MM.1S (cell line): Measurements from ENCODE around the gene SPESP1.

Experiments used
- EZH2 ChIP-seq: fragments of 300-600 bp; sonication (generic); optimal IDR thresholded peaks from 2 replicates; pipeline ENCODE3; 2017; ENCODE audit warnings: low read depth, mild to moderate bottlenecking, antibody characterized with exemption, low read length, mixed read lengths
- EZH2phosphoT487 ChIP-seq: fragments of 300-600 bp; sonication (generic); IDR thresholded peaks from 2 replicates; pipeline ENCODE4 v1.6.1; 2018; ENCODE audit warnings: antibody characterized with exemption, low read length
- TF ChIP-seq, protein P1 (sequence below): fragments of 300-600 bp; sonication (generic); IDR thresholded peaks from 2 replicates; pipeline ENCODE4 v1.5.1; 2016; ENCODE audit warnings: antibody characterized with exemption, low read length, mixed read lengths

DNA sequence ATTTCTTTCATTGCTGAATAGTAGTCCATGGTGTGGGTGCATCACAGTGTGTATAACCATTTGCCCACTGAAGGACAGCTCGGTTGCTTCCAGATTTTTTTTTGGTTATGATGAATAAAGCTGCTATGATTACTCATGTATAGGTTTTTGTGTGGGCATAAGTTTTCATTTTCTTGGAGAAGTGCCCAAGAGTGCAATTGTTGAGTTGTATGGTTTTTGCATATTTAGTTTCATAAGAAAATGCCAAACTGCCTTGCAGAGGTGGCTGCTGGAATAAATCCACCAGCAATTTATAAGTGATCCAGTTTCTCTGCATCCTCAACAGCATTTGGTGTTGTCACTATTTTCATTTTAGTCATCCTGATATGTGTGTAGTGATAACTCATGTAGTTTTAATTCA is 8.4 kb upstream of the SPESP1 start:
- TF ChIP-seq, protein P1, sequence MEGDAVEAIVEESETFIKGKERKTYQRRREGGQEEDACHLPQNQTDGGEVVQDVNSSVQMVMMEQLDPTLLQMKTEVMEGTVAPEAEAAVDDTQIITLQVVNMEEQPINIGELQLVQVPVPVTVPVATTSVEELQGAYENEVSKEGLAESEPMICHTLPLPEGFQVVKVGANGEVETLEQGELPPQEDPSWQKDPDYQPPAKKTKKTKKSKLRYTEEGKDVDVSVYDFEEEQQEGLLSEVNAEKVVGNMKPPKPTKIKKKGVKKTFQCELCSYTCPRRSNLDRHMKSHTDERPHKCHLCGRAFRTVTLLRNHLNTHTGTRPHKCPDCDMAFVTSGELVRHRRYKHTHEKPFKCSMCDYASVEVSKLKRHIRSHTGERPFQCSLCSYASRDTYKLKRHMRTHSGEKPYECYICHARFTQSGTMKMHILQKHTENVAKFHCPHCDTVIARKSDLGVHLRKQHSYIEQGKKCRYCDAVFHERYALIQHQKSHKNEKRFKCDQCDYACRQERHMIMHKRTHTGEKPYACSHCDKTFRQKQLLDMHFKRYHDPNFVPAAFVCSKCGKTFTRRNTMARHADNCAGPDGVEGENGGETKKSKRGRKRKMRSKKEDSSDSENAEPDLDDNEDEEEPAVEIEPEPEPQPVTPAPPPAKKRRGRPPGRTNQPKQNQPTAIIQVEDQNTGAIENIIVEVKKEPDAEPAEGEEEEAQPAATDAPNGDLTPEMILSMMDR = no peak
- no peak for TF ChIP-seq EZH2
- TF ChIP-seq EZH2phosphoT487 = no peak
